ENCODE data around the gene LGR6.

- TF ChIP-seq CEBPB (IDR thresholded peaks at IDR 0.05; ENCODE audit: low read depth, low read length) (no peak), CTCF (conservative IDR thresholded peaks at IDR 0.05; ENCODE audit: low read depth, low read length) (no peak), POLR2A (IDR thresholded peaks at IDR 0.05; ENCODE audit: low read depth, low read length) (no peak)
Observed at GRCh38 chr1:202201266-202201665, 7.7 kb downstream of the LGR6 start.
